Astrocyte of the hippocampus (primary cell): ENCODE data around the gene IDS.
"Not testable (repeated sequence)": the region's sequence is repeated elsewhere in the genome, so short reads cannot be mapped to it uniquely, and the experiment has no call there.

Experiments used
- DNase-seq: peaks from one replicate; pipeline ENCODE4 v3.0.0; 2011; ENCODE audit warnings: low read depth, low spot score

IDS gene

DNA sequence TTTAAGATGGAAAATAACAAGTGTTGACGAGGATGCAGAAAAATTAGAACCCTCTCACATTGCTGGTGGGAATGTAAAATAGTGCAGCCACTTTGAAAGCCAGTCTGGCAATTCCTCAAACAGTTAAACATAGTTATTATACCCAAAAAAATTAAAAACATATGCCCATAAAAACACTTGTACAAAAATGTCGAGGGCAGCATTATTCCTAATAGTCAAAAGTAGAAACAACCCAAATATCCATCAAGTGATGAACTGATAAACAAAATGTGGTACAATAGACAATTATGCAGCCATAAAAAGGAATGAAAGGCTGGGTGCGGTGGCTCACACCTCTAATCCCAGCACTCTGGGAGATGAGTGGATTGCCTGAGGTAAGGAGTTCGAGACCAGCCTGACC lies 6.3 kb downstream of the IDS start:
- no peak for DNase-seq

DNA sequence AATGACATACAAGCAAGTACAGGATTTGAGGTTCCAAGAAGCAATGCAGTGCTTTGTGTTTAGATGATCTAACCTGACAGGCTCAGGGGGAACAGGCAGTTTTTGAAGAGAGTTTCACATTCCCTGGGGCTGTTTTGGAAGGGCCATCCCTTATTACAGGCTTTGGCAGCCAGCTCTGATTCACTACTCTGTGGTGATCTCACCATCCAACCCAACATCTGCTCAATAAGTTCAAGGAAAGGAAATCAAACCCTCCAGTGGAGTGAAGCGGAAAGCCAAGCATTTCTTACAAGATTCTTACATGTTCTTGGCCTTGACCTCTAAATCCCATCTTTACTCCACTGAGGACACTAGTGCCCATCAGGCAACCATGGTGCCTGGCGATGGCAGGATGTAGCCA lies 7.5 kb downstream of the IDS start:
- peak; percentile 26 for DNase-seq

DNA sequence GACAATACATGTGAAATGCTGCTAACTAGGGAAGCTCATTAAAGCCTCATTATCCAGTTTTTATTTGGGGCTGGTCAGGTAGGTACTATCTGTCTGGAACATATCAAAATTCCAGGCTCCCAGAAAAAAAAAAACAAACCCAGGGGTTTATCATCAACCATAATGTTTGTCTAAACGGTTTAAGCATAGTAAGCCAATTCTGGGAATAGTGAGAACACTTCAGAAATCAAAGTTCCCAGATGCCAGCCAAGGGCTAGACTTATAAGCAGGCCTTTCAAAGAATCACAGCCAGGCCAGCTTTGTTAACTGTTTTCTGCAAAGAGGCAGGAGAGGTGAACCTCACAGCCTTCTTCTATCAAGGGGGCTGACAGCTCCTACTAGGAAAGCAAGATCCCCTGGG lies 8.1 kb downstream of the IDS start:
- DNase-seq, result no peak

DNA sequence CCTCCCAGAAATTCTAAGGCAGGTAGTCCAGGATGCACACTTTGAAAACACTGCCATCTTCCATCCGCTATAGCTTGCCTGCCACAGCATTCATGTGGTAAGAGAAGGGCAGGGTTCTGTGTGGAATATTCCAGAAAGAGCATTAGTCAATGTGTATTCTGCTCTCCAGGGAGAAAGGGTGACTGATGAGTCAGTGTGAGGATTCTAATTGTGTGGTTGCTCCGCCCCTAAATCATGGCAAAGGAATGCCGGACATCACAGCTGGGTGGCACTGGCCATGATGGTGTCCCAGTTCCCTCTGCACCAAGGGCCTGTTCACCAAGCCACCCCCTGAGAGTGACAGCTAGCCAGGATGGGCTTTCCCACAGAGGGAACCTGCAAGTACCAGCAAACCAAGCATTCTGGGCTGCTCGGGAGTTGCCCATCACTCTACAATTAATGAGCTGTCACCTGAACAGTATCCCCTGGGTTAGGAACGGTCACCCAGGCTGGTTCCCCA lies 9.5 kb downstream of the IDS start:
- DNase-seq, result peak; percentile 86

DNA sequence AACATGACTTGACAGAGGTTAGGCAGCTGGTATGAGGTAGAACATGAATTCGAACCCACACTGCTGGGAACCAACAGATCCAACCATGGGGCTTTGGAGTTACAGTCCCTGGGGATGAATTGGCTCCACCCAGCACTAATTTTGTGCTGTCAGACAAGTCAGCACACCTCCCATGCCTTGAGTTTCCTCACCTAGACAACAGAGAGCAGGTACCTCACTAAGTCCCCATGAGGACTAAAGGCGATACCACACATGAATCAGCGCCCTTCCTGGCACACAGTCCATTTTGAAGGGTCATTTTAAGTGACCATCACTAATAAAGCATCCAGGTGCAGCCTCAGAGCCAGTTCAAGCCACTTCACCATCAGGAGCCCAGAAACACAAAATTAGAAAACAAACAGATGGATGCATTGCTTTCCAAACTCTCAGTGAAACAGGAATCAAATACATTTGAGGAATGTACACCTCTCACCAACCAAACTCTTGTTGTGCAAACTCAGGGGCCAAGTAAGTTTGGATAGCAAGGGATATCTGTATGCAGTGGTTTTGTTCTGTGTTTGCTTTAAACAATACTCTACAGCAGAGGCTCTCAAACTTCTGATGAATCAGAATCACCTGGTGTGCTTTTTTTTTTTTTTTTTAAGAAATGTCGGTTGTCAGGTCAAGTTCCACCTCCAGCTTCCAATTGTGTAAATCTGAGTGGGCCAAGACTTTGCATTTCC lies 10.1 kb downstream of the IDS start:
- peak; percentile 18 for DNase-seq

DNA sequence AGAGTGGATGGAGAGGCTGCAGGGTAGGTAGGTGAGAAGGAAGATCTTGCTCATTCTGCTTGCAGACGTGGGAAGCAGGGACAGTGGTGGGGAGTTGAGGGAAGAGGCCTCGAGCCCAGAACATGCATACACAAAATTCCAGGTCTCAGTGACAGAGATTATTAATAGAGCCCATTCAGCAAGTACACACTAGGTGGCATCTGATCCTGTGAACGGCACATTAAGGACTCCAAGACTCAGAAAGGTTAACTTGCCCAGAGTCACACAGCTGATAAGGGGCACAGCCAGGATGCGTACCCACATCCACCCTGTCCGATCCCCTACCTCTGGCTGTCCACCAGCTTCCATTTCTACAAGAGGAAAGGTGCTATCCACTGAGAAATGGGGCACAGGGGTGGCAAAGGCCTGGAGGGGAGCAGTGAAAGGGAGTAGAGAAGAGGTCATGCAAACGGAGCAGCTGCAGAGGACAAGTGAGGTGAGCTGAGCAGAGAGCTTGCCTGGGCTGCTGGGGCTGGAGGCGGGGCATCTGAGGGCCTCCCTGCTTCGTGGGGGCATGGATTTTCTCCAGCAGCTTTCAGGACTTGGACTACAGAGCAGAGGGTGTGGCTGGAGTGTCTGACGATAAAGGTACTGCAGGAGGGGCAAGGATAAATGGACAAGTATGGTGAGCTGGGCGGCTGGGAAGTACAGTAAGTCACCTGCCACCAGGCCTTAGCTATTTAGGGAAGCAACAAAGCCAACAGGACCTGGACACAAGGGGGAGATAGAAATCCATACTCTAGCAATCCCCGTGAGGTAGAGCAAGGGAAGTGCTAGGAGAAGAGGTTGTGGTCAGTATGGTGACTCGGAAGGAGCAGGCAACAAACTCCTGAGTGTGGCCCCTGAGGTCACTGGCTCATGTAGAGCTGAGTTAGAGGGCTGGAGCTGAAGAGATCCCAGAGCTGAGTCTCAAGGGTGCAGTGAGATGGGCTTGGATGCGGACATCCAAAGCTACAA lies 11.2 kb downstream of the IDS start:
- DNase-seq, result no peak

DNA sequence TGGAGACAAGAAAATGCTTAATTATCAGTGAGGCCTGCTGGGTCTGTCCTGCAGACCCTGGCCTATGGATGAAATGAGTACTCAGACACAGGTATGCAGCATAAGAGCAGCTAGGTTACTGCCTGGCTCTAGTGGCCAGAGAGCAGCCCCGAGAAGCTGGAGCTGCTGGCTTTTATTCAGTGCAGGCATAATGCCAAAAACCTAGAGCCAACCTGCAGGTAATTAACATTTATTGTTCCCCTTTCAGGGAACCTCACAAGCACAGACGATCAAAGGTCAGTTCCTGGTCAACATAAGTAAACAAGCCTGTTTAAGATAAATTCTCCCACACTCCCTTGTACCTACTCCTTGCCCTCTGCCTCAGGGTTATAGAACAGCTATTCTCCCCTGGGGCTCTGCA lies 13.3 kb downstream of the IDS start:
- DNase-seq, result no peak

DNA sequence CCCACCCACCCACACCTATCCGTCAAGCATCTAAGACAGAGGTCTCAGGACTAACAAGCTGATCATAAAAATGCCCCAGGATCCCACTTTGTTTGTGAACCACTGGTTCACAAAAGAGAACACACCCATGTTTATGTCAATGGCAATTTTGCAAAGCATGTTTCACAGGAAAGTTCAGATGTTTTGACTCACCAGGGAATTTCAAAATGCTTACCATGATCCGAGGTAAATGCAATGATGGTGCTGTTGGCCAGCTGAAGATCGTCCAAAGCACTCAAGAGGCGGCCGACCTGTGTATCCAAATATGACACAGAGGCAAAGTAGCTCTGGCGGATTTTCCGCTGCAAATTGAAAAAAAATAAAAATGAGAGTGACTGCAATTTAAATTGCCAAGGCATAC lies 15.0 kb downstream of the IDS start:
- no peak for DNase-seq

DNA sequence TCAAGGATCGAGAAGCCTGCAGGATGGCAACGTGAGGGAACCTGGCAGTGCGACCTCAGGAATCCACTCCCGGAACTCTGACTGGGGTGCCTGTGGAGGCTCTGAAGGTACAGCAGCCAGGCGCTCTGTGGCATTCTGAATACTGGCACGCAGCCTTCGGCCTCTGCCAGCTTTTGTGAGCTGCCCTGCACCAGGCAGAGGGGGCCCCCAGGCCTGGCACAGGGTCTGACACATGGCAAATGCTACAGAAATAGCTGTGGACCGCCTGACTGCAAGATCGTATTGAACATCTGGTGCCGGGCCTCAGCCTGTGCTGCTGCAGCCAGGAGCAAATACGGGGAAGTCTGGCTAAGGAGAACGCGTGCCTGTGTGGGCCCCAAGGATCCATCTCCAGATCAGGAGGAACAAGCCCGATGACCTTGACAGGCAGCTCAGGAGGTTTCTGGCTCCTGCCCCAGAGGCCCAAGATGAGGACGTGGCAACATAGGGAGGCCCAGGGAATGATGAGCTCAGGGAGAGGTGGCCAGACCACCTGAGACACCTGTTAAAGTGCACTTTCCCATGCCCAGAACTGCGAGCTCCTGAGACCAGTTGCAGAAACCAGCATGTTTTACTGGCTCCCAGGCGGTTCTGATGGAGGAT lies 16.6 kb downstream of the IDS start:
- not testable (repeated sequence) for DNase-seq

DNA sequence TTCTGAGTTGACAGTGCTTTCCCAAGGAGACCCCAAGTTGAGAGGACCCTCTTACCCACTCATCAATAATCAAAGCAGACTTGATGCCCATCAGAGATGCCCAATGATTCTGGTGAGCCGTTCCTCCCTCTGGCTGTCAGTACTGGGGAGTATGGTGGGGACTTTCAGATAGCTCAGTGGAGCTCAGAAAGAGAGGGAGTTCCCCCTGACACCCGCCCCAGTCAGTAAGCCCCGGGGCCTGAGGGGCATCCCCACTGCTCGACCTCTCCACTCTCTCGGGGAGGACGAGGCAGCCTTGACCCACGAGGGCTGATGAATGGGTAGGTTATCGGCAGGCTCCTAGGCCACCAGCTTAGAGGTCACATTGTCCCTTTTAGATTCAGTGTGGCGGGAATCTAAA lies 17.1 kb downstream of the IDS start:
- DNase-seq, result not testable (repeated sequence)

DNA sequence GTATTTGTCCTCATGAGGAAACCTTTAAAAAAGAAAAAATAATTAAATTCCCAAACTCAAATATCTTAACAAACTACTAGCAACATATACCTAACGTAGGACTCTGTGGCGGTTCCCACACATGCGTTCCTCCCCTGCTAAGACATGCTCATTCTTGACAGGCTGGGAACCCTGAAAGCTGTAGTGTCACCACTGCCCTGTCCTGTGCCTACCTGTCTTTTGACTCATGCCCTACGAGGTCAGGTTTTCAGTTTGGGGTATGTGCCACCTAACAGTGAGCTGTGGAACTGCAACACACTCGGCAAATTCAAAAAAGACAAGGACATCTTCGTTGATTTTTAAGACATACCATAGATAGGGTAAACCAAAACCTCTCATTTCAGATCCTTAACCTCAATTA lies 17.8 kb downstream of the IDS start:
- no peak for DNase-seq

DNA sequence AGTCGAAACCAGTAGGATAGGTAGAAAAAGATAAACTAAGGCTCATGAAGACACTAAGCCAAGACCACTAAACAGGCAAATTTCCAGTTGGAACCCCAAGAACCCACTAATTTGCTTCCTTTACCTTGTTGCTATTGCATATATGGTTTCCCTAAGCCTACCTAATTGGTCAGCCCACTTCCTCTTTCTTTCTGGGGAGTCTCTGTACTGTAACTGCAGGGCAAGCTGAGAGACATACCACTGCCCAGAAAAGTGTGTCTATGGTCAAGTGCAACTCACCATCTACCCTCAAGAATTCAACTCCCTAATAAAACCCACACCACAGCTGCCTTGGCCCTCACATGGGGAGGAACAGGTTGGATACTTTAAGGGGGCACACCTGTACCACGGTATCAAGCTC lies 28.6 kb downstream of the IDS start:
- no peak for DNase-seq

DNA sequence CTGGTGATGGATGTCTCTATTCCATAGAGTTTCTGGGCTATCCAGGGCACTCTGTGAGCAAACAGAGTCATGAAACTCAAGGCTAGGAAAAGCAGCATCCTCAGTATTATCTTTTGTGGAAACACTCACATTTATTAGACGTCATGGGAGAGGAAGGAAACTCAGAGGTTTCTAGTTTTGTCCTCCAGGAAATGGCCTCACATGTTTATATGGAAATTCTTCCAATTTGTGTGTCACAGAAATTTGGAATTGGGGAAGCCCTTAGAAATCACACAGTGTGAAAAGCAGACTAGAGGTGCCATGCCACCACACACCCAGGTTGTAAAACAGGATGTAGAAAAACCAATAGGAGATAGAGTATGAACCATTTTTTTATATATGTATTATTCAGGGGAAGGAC lies 31.1 kb downstream of the IDS start:
- no peak for DNase-seq

DNA sequence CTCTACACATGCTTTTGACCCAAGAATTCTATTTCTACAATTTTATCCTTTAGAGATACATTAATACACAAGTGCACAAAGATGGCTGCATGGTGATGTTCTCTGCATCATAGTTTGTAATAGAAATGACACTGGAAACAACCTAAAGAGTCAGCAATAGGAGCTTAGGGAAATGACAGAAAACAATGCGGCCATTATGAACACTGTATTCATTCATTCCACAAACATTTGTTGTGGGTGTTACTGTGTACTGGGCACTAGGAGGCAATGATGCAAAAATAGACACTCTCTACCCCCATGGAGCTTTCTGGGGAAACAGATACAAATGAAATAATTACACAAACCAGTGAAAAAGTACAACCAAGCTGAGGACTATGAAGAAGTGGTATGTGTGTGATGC lies 32.0 kb downstream of the IDS start:
- no peak for DNase-seq

DNA sequence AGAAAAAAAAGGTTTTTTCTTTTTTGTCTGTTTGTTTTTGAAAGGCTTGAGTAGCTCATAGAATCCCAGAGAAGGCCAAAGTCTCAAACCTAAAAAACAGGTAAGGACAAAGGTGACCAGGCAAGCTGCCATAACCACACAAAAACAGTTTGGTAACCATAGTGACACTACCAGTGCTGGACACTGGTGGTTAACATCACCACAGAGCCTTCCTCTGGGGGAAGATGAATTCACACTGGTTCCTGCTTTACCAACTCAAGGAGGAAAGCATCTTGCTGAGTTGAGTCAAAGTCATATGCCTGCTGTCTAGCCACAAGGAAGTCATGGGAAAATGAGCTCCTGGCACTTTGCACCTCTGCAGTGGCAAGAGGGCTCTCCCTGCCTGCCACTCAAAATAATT lies 32.5 kb downstream of the IDS start:
- DNase-seq, result peak; percentile 30

DNA sequence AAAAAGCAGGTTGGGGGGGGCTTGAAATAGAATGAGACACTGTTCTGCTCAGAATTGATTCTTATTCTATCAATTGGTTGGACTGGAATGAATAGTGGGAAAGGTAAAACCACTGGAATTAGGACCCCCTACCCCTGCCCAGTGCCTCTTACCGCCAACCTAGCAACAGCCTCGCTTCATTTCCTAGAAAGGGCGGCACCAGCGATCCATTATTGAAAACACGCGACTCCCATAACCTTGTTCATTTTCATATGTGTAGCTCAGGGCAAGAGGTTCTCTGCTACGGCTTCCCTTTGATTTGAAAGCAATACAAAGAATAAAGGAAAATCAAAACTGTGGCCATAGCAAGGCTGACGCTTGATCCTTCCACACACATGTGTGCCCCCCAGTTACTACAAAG lies 33.7 kb downstream of the IDS start:
- DNase-seq, result no peak

DNA sequence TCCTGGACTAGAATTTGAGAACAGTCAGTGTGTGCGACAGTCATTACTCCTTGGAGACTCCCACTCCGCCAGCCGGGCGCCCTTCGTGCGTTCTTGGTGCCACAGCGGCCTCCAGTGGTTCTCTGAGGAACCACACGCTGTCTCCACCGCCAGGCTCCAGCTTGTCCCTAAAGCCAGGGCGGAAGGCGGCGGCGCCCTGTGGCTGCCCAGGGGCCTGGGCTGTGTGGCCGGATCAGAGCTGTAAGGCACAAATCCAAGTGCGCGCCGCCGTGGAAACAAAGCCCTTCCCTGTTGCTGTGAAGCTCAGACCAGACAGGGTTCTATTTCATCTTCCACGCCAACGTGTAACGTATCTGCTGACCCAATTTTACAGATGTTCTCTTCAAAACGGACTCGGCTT lies 34.2 kb downstream of the IDS start:
- peak; percentile 84 for DNase-seq

DNA sequence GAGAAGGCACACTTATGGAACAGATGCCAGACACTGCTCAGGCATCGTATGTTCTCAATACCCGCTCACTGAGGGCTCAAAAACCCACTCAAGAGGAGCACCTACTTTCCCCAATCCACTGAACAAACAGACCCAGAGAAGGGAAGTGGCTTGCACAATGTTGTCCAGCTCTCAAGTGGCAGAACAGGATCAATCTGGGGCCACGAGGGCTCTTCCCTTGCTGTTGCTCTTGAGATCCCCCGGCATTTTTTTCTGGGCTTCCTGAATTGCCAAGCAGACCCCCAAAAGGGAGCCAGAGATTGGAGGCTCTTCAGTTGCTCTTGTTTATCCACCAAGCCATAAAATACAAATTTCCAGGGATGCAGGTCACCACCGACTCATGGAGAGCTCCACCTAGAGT lies 35.7 kb downstream of the IDS start:
- no peak for DNase-seq

DNA sequence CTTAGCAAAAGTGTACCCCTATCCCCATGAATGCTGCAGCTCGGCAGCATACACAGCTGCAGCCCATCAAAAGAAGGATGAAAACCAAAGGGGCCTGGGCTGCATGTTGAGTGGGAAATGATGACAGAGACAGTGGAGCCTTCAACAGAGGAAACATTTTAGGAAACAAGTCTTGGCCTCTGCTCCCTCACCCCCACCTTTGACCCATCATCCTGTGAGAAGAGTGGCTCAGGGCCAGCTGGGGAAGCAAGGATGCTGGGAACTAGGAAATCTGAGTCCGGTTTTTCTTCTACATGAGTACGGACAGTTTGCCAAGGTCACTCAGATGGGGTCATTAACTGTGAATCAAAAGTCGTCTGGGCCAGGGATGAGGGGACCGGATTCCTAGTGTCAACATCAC lies 37.2 kb downstream of the IDS start:
- DNase-seq, result no peak

DNA sequence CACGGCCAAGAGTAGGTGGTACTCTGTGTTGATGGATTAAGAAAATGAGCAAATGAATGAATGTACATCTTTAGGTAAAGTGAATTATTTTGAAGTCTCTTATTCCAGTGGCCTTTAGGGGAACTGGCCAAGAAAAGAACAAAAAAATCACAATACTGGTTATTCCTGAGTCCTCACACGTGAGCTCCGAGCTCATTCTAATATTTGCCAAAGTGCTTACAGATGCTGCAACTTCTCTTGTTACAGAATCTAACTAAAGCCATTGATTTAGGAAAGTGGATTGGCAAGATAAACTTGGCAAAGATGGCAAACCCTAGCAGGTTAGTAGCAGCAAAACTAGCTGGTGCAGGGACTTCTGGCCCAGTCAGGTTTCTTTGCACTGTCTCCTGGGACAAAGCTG lies 37.6 kb downstream of the IDS start:
- no peak for DNase-seq

DNA sequence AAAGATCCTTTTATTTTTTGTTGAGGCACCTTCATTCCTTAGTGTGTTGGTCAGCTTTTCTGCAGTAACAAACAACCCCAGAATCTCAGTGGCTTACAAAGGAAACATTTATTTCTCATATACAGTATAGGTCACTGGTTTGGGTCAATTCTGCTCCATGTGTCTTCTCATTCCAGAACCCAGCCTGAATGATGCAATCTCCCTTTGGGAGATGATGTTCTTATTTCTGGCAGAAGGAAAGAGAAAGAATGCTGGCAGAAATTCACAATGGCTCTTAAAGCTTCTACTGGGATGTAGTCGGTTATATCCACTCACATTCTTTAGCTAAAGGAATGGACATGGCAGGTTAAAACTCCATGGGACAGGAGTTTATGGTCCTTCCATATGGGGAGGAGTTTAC lies 42.3 kb downstream of the IDS start:
- no peak for DNase-seq

DNA sequence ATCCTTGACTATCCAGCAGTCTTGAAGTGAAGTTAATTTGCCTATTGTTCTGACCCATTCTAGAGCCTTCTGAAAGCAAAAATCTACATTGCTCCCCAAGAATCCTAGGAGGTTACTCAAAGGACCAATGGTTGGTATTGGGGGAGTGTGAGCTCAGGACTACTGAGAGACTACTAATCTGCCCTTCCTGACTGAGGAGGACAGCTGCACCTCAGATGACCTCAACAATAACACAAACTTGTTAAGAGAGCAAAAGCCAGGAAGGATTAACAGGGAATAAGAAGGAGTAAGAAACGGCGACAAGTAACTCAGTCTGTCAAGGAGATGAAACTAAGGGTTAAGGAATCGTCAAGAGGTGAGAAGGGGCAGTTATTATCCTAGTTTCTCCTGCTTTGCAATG lies 43.4 kb downstream of the IDS start:
- DNase-seq, result no peak
